Lower leg skin (tissue), 4 donors: Measurements from ENCODE around the gene RHOF. TPM values are rescaled to one million over a fixed set of nuclear protein-coding genes. Genes with fewer than 3 reads are reported as not detected.

Experiments
- DNase-seq, 2 donors: peaks; one replicate each; pipeline ENCODE4 v3.0.0-alpha.2; 2019; ENCODE audit warnings: low spot score in 2 of 2
- H3K4me3 ChIP-seq: fragments of 200-600 bp; sonication (generic); 2 replicates; pipeline ENCODE4 v1.5.1; 2017; ENCODE audit warnings: mild to moderate bottlenecking, low read depth; ENCODE audit not compliant: poor library complexity, severe bottlenecking
- POLR2A ChIP-seq, 2 donors: fragments of 450-650 bp; IDR thresholded peaks; one replicate each; pipeline ENCODE4 v1.6.1; 2016 to 2017; ENCODE audit warnings: antibody characterized with exemption in 2 of 2, mild to moderate bottlenecking in 1 of 2, moderate library complexity in 1 of 2
- WGBS, 2 donors: methylation state at CpG; one replicate each; pipeline ENCODE4 v1.1.5; 2018; 5-methylcytosine and 5-hydroxymethylcytosine counted together
- intact Hi-C: fragments of 100-400 bp; cut with DNase I; formaldehyde crosslinking; loops from one replicate; pipeline ENCODE4 v1.15.0; 2023; ENCODE audit warnings: low total_unique reads
- total RNA-seq, 4 donors: library from RNA; depleted of rRNA; stranded (reverse); fragments of >200 nt; gene quantifications; one replicate each; pipeline ENCODE4 v1.1.0, GENCODE V29; 2016
- TF ChIP-seq, protein P1 (sequence below), 3 donors: fragments of 450-650 bp; IDR thresholded peaks; one replicate each; pipeline ENCODE4 v1.5.1; 2016; ENCODE audit warnings: antibody characterized with exemption in 3 of 3, mild to moderate bottlenecking in 3 of 3, moderate library complexity in 2 of 3

The RHOF gene, protein sequence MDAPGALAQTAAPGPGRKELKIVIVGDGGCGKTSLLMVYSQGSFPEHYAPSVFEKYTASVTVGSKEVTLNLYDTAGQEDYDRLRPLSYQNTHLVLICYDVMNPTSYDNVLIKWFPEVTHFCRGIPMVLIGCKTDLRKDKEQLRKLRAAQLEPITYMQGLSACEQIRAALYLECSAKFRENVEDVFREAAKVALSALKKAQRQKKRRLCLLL
- total RNA-seq = 10 to 100 TPM in 2 of 4 donors, 1 to 10 TPM in 2; 5.4 to 24.1 (median 9.9) TPM

- intact Hi-C loops = loop anchor here (5.0 kb wide), 1 partner anchor 91 kb away; no protein-coding TSS in a partner anchor
- TF ChIP-seq POLR2A (IDR thresholded peaks at IDR 0.05) = no peak
- TF ChIP-seq, protein P1, sequence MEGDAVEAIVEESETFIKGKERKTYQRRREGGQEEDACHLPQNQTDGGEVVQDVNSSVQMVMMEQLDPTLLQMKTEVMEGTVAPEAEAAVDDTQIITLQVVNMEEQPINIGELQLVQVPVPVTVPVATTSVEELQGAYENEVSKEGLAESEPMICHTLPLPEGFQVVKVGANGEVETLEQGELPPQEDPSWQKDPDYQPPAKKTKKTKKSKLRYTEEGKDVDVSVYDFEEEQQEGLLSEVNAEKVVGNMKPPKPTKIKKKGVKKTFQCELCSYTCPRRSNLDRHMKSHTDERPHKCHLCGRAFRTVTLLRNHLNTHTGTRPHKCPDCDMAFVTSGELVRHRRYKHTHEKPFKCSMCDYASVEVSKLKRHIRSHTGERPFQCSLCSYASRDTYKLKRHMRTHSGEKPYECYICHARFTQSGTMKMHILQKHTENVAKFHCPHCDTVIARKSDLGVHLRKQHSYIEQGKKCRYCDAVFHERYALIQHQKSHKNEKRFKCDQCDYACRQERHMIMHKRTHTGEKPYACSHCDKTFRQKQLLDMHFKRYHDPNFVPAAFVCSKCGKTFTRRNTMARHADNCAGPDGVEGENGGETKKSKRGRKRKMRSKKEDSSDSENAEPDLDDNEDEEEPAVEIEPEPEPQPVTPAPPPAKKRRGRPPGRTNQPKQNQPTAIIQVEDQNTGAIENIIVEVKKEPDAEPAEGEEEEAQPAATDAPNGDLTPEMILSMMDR (IDR thresholded peaks at IDR 0.05) = no peak
- WGBS, 2 donors = 0 to 2% methylated on average over 2 to 18 of the region's 36 CpGs
Measured at GRCh38 chr12:121793440-121793837, at the start of gene RHOF. Gene RHOF (minus strand): TSS chr12:121793688. CDS start chr12:121793633, 55 bp downstream.

GRCh38 chr12:121839993-121840761 lies 46.7 kb upstream of the RHOF start:
- no peak for TF ChIP-seq POLR2A (IDR thresholded peaks at IDR 0.05)
- TF ChIP-seq, protein P1 (IDR thresholded peaks at IDR 0.05) = no peak
- DNase-seq = no peak
- intact Hi-C loops = no loop called here
- WGBS, 2 donors = 75 to 76% methylated on average over 24 of the region's 24 CpGs
- H3K4me3 ChIP-seq = peak overlapping the region; percentile 20

More at GRCh38 chr12:121793440-121793837, at the start of gene RHOF:
- H3K4me3 ChIP-seq = peak within 1 kb of the TSS; percentile 18
- DNase-seq = no peak

DNA sequence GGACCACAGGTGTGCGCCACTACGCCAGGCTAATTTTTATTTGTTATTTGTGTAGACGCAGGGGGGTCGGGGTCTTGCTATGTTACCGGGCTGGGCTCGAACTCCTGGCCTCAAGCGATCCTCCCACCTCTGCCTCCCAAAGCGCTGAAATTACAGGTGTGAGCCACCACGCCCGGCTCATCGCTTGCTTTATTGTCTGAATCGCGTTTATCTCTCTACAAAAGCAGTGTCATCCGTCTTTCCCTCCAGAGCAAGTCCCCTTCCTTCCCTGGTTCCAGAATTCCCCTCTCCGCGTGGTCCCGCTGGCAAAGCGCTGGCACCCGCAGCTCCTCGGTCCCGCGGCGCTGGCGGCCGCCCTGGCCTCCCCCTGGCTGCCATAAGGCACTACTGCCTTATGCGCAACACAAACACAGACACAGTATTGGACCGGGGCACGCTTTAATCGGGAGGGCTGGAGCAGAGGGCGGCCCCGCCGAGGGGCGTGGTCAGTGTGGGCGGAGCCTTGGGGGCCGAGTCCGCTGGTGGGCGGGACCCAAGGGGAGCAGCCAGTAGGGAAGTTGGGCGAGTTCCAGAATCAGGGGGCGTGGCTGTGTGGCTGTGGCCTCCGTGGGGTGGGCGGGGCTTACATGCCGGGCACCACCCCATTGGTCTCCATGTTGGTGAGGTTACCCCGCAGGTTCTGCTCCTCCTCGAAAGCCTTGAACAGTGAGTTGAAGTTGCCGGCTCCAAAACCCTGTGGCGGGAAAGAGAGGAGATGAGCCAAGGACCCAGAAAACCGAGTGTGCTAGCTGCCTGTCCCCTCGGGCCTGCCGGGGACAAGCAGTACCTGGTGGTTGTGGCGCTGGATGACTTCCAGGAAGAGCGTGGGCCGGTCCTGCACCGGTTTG lies 45.9 kb upstream of the RHOF start:
- WGBS, 2 donors = 12 to 17% methylated on average over 31 to 53 of the region's 53 CpGs
- H3K4me3 ChIP-seq = peak overlapping the region; percentile 20
- peak; percentile 99 to 100 for DNase-seq
- intact Hi-C loops = no loop called here
- TF ChIP-seq, protein P1 (IDR thresholded peaks at IDR 0.05) = no peak
- TF ChIP-seq POLR2A (IDR thresholded peaks at IDR 0.05) = no peak

- no peak overlapping the region for H3K4me3 ChIP-seq
- intact Hi-C loops = no loop called here
- no peak for TF ChIP-seq POLR2A (IDR thresholded peaks at IDR 0.05)
- TF ChIP-seq, protein P1 (IDR thresholded peaks at IDR 0.05) = no peak
- no peak for DNase-seq
- WGBS, 2 donors = 79 to 81% methylated on average over 5 of the region's 5 CpGs
Measured at GRCh38 chr12:121838126-121838525, 44.6 kb upstream of the RHOF start.

GRCh38 chr12:121837680-121838079 lies 44.2 kb upstream of the RHOF start:
- intact Hi-C loops = no loop called here
- TF ChIP-seq POLR2A (IDR thresholded peaks at IDR 0.05) = no peak
- TF ChIP-seq, protein P1 (IDR thresholded peaks at IDR 0.05) = no peak
- 77 to 81% methylated on average over 4 of the region's 4 CpGs for WGBS, 2 donors
- no peak overlapping the region for H3K4me3 ChIP-seq
- no peak for DNase-seq
